NB4 (cell line): ENCODE measurements around the gene PITHD1.
"Not testable (repeated sequence)": the region's sequence is repeated elsewhere in the genome, so short reads cannot be mapped to it uniquely, and the experiment has no call there.

ENCODE experiments used
- CTCF ChIP-seq: IDR thresholded peaks from one replicate; pipeline ENCODE4 v1.5.1; 2012; ENCODE audit warnings: low read depth, low read length
- MYC ChIP-seq: IDR thresholded peaks from 2 replicates; pipeline ENCODE4 v1.6.1; 2011; ENCODE audit warnings: low read depth, low read length

GRCh38 chr1:23733281-23733680 lies 44.9 kb upstream of the PITHD1 start:
- TF ChIP-seq MYC, CTCF: not testable (repeated sequence)
